Stimulated activated CD4-positive, alpha-beta T cell treated with anti-CD3 and anti-CD28 coated beads, Interleukin-1b, Interleukin-23, amount 100 ng/mL, for 48 hours (primary cell): ENCODE measurements around the gene RALBP1.
"Not testable (repeated sequence)": the region's sequence is repeated elsewhere in the genome, so short reads cannot be mapped to it uniquely, and the experiment has no call there.

Source experiments
- DNase-seq: peaks from one replicate; pipeline ENCODE4 v3.0.0-alpha.2; 2020

Gene RALBP1

DNA sequence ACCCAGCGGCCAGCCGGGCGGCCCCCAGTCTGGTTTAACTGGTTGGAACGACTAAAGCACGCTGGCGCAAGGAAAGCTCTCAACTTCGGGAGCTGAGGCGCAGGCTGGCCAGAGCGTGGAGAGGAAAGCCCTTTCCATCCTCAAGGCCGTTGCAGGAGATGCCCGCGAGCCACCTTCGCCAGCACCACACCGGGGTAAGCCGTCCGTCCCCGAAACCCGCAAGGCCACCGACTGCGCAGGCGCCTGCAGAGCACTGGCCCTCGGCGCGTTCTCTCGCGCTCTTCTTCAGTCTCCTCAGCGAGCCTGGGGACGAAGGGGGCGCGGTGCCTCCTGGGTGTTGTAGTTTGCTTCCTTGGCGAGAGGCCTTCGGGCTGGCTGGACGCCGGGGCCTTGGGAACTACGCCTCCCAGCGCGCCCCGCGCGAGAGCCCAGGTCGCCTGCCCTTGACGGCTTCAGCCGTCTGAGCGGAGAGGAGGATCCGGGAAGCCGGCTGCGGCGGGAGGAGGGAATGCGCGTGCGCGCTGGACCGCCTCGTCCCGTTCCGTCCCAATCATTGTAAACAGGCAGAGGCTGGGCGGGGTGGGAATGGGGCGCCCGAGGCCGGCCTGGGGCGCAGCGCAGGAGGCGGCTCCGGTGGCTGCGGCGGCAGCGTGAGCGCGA is at the start of gene RALBP1:
Gene RALBP1 (plus strand): TSS at position 531 of the 660 bp plus-strand sequence. CDS start 37,533 bp downstream, outside the sequence.
- DNase-seq, result peak; percentile 99

DNA sequence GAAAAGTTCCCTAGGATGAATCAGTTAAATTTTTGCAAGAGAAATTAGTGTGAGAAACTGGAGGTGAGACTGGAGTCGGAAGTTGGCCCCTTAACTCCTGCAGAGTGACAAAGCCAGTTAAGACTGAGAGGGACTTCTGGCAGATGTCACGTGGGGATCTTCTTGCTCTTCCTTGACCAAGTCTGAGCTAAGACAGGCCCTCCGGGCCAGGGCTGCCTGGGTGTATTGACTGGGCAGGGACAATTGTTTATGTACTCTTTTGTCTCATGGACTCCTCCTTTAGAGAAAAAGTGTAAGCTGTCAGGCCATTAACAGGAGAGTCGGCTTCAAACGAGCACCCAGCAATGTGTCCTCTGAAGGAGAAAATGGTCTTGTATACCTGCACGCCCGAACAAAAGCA is 48.6 kb upstream of the RALBP1 start:
- DNase-seq, result no peak

DNA sequence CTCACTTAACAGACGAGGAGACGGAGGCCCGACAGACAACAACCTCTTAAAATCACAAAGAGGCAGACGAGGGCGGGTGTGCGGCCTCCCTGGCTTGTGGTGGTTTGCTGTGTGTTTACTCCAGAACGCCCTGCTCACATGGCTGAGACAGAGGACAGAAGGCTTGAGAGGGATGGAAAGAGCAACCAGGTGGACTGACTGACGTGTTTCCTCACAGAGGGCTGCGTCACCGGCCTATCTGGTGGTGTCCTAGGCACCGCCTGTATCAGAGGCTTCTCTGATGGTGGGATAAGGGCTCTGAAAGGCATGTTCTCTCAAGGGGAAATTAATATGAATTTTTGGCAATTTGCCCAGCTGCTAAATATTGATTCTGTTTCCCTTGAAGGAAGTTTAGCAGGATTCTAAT is 47.0 kb upstream of the RALBP1 start:
- no peak for DNase-seq

DNA sequence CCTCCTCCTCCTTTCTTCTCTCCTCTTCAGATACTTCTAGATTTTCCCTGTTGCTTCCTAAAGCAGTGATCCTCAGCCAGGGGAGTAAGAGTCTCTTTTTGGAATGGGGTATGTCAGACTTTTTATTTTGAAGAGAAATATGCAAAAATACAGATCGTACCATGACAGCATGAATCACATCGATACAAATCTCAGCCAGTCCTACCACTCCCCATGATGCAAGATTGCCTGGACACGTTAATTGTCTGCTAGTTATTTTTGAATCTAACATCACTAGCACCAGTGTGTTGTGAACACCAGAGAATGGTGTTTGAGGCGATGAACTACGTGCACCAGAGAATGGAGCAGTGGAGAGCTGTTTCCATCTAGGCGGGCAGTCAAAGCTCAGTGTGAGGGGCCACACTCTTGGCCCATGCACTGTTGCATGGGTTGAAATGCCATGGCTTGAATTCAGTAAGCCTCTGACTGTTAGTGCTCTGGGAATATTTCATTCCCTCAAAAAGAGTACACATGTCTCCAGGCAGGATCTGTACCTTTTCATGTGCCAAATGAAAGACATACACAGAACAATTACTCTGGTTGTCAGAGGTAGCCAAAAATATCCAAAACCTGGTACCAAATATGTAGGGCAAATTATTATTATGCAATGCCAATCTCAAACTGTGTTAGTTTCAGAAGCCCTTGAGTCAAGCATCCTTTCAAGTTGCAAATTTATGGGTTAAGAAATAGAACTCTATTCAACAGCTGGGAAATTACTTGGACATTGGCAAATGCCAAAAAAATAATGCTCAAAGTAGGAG is 46.3 kb upstream of the RALBP1 start:
- no peak for DNase-seq

DNA sequence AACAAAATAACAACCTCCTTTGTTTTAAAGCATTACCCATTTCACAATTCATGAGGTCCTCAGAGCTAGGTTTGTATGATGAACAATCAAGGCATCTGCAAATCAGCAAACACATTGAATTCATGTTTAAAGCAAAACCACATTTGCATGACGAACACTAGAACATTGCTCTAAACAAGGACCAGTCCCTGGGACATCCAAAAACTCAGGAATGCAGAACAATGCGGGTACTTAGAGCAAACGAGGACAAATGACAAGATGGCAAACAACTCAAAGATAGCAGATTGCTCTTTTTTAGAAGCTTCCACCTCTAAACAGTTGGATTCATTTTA is 45.7 kb upstream of the RALBP1 start:
- DNase-seq, result no peak

DNA sequence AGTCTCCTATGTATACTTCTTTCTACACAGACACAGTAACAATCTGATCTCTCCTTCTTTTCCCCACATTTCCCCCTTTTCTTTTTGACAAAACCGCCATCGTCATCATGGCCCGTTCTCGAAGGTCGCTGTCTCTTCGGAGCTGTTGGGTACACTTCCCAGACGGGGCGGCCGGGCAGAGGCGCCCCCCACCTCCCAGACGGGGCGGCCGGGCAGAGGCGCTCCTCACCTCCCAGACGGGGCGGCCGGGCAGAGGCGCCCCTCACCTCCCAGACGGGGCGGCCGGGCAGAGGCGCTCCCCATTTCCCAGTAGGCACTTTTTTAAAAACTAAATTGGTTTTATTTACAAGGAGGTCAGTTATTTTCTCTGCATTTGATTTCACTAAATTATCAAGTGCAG is 45.0 kb upstream of the RALBP1 start:
- not testable (repeated sequence) for DNase-seq

DNA sequence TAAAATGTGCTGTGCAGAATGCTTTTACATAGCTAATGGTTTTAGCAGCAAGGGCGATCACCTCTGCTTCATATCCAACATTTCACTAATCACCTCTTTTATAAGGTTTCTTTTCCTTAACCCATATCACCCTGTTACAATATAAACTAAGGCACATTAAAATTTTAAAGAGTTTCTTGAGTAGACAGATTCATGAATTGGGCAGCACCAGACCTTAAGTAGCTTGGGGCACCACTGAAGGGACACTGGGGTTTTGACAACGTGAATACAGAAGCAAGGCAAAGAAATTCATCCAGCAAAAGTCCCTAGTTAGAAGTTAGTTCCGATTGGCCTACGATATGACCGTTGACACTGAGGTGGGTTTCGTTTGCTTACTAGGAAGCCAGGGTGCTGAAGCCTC is 44.0 kb upstream of the RALBP1 start:
- DNase-seq, result no peak

DNA sequence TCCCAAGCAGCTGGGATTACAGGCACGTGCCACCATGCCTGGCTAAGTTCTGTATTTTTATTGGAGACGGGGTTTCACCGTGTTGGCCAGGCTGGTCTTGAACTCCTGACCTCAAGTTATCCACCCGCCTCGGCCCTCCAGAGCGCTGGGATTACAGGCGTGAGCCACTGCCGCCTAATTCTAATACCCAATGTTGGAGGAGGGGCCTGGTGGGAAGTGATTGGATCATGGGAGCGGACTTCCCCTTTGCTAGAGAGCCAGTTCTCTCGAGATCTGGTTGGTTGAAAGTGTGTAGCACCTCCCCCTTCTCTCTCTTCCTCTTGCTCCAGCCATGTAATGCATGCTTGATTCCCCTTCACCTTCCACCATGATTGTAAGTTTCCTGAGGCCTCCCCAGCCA is 42.2 kb upstream of the RALBP1 start:
- DNase-seq, result not testable (repeated sequence)

DNA sequence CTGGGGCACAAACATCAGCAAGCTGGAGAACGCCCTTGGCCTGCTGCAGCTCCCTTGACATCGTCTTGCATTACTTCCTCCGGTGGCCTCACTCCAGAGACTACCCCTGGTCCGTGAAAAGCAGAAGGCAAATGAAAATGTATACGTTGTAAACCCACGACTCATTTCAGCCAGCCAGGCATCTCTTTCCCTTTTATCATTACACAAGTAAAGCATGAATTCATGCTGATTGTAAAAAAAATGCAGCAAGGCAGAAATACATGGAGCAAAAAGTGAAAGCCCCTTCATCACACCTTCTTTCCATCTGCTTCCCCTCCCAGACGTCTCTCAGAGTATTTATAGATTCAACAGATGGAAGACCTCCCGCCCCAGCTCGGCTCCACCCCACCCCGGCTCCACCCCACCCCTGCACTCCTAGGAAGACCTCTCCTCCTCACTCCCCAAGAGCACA is 41.6 kb upstream of the RALBP1 start:
- DNase-seq, result no peak

DNA sequence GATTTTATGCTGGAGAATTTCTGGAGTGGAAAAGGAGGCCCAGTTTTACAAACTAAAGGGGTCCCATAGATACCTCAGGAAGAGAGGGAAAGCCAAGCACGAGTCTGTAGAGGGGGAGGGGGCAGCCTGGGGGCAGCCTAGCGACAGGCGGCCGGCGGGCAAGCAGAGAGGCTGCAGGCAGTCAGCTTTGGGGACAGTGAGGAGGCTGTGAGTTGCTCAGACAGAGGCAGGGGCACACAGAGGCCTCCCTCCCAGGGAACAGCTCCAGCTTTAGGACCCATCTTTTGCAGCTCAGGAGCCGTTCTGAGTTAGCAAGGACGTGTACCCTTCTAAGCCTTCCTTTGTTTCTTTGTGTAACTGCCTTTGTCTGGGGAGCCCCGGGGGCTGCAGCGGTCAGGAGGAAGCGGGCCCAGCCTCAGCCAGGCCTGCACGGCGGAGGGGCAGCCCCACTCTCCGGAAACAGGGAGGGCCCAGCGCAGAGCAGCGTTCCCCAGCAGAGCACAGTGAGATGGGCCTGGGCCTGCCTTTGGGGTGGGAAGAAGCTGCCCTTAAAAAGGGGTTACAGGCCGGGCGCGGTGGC is 41.1 kb upstream of the RALBP1 start:
- no peak for DNase-seq

DNA sequence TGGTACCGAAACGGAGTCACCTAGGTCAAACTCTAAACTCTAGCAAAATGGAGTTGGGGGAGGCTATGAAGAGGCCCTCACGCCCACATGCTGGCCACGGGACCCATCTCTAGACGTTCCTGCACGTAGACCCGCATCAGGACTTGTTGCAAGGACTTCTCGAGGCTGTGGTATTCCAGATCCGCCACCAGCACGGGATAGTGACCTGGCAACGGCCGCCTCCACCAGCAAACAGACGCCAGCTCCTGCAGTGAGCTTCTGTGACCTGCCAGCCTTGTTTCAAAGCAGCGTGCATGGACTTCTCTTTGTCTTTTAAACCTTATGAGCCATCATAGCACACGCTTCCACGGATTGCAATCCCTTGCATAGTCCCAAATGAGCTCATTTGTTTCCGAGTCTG is 40.3 kb upstream of the RALBP1 start:
- no peak for DNase-seq

DNA sequence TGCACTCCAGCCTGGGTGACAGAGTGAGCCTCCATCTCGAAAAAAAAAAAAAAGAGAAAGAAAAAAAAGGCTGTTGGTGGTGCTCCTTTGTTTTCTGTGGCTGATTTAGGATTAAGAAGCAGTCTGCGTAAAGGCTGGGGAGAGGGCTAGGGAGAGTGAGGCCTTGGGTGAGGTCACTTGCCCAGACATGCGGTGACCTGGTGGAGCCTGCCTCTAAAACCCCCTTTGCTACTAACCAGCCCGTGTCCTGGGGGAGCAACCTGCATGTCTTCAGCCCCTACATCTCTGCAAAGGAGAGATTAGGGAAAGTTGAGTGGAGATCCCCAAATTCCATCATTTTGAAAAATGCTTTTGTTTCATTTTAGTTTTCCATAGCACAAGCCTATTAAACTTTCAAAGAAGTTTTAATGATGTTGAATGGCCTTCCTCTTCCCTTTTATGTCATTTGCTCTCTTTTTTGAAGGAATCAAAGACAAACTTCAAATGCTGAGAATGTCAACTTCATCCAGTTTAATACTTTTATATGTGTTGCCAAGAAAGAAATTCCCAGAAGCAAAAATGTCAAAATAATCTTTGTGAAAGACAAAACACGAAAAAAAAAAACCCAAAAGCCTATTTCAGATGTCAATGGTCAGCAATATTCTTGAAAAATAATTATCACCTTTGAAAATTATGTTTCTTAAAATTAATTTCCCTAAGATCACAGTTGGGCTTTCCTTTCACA is 38.9 kb upstream of the RALBP1 start:
- DNase-seq, result no peak

DNA sequence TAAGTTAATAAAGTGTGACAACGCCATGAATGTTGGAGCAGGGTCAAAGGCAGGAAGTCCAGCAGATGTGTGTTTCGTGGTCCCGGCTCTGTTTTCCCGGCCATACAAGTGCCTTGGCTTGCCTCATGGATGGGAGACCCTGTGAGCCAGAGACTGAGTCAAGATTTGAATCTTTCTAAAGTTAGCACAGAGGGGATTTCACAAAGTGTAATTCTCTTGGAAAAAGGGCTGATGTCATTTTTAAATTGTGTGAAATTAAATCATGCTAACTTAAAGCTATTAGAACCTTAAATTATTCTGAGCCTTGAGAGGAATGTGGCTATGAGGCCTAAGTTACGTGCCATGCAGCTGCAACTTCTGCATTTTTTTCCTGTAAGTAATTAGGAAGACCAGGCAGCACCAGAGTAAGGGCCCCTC is 38.3 kb upstream of the RALBP1 start:
- DNase-seq, result no peak

DNA sequence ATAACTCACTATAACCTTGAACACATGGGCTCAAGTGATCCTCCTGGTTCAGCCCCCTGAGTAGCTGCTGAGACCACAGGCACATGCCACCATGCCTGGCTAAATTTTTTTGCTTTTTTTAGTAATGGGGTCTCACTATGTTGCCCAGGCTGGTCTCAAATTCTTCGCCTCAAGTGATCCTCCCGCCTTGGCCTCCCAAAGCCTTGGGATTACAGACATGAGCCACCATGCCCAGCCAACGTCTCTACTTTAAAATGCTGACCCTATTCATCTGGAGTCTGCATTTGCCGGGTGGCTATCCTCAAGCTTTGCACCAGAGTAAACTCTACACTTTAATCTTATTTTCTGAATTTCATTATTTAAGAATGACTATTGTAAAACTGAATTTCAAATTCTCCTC is 37.6 kb upstream of the RALBP1 start:
- no peak for DNase-seq

DNA sequence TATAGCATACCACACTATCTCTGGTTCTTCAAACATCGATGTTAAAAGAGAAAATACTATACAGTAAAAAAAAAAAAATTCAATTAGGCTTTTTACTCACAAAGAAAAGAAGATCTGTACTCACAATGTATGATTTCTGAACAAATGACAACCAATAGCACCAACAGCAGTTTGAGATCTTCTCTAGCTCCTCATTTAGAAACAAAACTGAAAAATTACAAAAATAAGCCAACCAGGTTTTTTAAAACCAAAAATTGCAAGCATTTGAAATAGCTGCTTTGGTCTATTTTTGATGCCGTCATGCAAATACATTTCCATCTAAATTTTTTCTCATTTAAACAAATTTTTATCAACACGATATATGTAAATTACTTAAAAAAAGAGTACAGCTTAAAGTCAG is 34.3 kb upstream of the RALBP1 start:
- DNase-seq, result no peak

DNA sequence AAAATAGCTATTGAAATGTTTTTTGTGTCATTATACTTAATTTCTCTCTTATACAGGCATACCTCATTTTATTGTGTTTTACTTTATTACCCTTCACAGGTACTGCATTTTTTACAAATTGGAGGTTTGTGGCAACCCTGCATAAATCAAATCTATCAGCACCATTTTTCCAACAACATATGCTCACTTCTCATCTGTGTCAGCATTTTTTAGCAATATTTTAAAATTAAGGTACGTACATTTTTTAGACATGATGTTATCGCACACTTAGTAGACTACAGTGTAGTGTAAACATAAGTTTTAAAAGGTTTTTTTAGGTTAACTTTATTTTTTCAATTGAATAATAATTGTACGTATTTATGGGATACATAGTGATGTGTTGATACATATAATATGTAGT is 30.8 kb upstream of the RALBP1 start:
- DNase-seq, result no peak

DNA sequence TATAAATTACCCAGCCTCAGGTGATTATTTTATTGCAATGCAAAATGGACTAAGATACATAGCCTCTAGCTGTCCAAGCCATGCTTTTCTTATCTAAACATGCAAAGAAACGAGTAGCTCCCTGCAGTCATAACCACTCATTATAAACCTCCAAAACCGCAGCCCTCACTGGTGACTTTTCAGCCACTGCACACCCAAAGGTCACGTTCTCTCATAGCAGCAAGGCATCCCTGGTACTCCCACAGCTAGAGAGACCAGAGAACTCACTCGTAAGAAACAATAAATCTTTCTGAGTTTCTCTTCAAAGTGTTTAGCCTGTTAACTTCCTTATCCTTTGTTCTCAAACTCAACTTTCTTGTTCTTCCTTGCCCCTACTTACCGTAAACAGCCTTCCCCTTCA is 28.5 kb upstream of the RALBP1 start:
- no peak for DNase-seq

DNA sequence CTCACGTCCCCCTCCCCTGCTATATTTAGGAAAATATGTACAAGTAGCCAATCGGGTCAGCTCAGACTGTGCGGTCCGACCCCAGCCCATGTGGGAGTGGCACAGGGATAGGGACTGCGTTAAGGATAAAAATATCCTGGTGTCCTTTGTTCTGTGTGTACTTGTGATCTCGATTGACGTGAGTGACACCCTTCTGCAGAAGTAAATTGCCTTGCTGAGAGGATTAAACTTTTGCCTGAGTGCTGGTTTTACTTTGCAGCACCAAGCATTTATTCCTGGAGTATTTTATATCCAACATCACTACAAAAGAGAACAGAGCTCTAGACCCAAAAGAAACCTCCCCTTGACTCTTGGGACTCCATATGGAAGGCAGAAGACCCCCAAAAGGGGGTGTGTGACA is 28.0 kb upstream of the RALBP1 start:
- DNase-seq, result no peak

DNA sequence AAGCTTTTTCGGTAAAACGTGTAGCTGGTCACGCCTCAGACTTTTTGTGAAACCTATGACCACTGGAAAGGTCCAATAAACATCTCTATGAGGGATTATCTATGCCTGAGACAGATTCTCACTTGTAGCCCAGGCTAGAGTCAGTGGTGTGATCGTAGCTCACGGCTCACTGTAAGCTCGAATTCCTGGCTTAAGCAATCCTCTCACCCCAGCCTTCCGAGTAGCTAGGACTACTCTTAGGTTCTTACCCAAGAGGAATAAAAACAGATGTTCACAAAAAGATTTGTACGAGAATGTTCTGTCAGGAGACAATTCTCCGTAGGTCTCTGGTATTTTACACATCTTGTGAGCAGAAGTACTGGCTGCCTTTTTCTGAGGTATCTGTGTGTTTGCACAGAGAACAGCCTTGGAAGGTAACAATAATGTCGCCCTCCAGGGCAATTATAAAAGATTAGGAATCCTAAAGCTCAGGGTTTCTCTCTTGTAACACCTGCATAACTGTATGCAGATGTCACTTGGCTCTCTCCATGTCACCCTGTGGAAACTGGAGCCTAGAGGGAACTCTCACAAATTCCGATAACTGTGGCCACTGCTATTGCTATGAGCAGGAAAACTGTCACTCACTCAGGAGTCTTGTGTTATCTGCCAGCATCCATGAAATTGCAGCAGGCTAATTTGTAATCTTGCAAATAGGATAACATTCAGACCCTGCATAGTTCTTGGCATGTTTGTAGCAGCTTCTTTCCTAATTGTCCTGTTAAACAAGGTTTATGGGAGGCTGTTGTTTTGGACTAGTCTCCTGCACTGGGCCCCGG is 25.5 kb upstream of the RALBP1 start:
- DNase-seq, result no peak

DNA sequence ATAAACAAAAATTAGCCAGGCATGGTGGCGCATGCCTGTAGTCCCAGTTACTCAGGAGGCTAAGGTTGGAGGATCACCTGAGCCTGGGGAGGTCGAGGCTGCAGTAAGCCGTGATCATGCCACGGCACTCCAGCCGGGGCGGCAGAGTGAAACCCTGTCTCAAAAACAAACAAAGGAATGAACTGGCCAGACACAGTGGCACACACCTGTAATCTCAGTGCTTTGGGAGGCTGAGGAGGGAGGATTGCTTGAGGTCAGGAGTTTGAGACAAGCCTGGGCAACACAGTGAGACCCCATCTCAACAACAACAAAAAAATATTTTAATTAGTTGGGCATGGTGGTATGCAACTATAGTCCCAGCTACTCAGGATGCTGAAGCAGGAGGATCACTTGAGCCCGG is 24.4 kb upstream of the RALBP1 start:
- DNase-seq, result not testable (repeated sequence)

DNA sequence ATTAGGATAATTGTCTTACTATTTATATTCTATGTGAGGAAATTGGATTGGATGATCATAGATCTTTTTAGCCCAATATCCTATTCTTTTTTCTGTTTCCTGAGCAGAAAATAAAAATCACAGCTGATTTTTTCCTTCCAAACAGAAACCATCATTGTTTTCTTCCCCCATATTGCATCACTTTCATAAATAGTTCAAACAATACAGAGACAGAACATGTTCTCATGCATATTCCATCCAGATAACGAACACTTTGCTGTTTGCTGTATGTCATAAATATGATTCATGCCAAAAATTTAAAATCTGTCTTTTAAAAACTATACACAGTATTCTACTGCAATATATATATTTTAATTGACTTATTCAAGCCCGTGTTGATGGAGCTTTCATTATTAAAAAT is 22.0 kb upstream of the RALBP1 start:
- DNase-seq, result no peak

DNA sequence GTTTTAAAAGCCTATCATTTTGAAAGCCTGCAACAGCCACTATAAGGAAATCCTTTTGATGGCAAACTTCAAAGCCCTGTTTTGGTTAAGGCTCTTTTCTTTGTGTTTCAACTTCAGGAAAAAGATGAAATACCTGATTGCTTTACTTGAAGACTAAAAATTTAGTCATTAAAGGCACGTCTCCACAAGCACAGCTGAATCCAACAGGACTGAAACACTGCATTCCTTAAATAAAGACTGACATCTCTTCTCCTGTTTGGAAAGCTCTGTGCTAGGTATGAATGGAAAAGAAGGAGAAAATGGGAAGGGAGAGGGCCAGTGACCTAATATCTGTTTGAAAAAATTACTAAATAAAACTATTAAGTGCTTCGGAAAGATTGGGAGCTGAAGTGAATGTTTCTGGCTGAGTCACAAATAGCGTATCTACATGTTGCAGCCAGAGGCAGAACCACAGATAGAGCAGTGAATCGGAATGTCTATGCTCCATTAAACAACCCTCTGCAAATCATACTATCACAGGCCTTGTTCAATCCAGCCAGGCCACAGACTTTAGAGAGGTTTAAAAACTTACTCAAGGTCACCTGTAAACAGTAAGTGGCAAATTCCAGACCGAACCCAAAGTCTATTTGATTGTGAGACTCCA is 21.1 kb upstream of the RALBP1 start:
- no peak for DNase-seq
